Middle frontal gyrus (tissue), 1 donor: ENCODE measurements around the gene NALCN.

Experiments
- DNase-seq: peaks from one replicate; pipeline ENCODE4 v3.0.0-alpha.2; 2015; ENCODE audit warnings: low spot score; ENCODE audit errors: extremely low spot score

Gene NALCN

DNA sequence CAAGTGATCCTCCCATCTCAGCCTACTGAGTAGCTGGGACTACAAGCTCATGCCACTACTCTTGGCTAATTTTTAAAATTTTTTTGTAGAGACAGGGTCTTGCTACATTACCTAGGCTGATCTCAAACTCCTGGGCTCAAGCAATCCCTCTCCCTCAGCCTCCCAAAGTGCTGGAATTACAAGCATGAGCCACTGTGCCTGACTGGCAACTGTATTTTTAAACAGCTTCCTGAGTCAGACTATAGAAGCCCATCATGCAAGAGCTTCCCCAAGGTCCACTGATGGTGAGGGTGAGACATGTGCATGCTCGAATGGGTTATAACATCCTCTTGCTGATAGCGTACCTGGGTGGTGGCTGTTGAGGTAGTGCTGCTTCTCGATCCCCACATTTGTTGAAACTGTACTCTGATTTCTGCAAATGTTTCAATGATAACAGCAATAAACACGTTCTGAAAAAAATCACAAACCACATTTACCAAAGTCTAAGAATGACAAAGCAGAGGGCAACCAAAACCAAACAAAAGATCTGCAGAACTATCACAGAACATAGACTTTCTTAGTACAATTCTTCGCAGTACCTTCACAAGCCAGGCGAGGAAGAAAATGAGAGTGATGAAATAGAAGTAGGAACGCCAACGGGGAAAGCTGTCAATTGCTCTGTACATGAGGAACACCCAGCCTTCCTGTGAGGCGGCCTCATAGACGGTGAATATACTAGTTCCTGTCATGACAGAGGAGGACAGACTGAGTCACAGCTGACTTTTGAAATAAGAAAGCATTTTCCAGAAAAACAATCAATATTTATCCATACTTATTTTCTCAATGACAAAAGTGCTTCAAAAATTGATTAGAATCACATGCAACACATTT lies 124.4 kb downstream of the NALCN start:
- DNase-seq: no peak

DNA sequence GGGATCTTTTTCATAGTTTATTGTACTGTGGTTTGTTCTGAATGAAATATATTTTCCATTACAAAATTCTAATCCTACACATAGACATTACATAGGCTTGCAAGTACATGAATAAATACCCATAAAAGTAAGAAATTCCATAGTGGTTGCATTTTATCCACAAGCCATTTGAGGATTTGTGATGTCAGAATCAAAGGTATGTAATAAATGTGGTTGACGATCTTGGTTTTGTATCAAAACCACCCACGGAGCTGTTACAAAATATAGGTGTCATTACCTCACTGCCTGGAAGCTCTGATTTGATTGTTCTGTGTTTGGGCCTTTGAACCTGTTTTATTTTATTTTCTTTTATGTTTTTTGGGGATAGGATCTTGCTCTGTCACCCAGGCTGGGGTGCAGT lies 125.1 kb downstream of the NALCN start:
- no peak for DNase-seq

DNA sequence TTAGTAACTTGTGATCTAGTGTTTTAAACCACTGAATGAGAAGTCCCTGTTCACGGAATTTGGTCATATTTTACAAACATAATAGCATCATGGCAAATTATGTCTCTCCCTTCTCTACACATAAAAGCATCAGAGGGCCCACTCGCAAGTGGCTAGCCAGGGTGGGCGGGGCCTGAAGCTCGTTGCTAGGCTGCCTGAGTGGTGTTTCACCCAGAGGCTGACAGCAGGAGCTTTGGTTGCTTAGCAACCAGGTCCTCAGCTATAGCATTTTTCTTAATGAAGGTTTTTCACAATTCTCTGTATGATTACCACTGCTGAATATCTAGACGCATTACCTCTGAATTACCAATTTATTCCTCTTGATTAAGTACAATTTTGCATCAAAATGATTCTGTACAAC lies 126.5 kb downstream of the NALCN start:
- peak; percentile 64 for DNase-seq

DNA sequence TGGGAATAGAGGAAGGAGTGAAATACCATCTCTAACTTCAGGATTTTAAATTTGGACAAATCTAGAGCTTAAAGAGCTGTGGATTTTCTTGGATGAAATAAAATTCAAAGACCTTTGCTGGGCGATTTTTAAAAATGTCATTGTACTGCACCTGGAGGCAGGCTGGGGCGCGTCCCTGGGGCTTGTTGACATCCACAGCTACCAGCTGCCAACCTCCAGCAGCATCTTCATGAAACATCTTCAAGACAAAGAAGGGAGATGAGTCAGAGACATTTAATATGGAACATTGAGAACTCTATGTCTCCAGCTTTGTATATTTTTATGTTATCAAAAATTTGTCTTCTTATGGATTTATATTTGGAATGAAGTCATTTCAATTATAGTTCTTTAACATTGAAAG lies 132.5 kb downstream of the NALCN start:
- no peak for DNase-seq

DNA sequence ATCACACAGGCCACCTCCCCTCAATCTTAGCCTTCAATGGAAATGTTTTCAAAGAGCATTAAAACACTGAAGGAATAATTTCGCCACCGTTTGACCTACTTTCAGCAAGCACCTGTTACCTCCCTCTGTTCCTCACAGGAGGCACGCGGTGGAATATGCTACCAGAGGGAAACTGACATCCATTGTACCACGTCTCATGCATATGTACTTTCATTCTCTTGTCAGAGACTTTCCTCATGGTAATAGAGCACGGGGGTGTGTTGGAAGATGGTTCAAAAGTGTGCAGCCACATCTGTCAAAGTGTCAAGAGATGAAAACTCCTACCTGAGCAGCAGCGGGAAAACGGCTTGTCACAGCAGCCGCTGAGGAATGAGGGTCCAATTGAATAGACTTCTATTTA lies 143.4 kb downstream of the NALCN start:
- DNase-seq: no peak

DNA sequence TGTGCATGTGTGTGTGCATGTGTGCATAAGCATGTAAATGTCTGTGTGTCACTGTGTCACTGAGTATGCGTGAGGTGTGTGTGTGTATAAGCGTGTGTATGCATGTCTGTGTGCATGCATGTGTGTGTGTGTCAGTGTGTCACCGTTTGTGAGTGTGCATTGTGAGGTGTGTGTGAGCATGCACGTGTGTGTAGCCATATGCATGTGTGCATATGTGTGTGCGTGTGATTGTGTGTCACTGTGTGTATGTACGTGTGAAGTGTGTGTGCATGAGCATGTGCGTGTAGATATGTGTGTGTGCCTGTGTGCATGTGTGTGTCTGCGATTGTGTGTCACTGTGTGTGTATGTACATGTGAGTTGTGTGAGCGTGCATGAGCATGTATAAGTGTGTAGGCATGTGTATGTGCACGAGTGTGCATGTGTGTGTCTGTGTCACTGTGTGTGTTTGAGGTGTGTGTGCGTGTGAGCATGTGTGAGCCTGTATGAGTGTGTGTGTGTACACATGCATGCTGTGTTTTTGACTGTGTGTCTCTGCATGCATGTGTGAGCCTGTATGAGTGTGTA lies 144.5 kb downstream of the NALCN start:
- DNase-seq: no peak

DNA sequence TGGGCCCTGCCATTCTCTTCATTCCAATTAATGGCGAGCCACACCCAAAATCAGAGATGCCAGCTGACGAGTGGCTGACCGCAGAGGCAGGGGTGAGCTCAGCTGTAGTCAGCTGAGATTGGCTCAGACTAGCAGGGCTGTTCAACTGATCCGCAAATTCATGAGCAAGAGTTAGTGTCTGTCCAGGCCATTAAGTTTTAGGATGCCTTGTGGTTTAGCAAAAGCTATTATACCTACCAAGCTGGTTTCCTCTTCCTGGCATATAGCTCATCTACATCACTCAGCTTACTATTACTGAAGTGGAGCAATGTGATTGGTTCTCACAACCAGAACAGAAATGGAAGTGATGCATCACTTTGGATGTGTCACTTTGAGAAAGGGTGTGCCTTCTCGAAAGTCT lies 148.7 kb downstream of the NALCN start:
- DNase-seq: no peak

DNA sequence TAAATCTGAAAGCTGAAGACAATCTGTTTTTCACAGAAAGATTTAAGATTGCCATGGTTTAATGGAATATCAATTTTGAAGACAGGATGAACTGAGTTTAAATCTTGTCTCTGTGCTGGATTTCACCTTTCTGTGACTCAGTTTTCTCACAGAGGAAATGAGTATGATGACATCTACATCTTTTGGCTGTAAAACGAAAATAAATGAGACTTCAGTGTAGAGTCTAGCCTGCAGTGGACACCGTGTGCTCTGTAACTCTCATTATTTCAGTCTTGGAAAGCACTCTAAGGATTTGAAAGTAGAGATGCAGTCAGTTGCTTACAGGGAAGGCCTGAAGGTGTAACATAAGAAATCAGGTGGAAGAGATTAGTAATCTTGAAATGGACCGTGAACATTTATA lies 150.4 kb downstream of the NALCN start:
- DNase-seq: no peak

DNA sequence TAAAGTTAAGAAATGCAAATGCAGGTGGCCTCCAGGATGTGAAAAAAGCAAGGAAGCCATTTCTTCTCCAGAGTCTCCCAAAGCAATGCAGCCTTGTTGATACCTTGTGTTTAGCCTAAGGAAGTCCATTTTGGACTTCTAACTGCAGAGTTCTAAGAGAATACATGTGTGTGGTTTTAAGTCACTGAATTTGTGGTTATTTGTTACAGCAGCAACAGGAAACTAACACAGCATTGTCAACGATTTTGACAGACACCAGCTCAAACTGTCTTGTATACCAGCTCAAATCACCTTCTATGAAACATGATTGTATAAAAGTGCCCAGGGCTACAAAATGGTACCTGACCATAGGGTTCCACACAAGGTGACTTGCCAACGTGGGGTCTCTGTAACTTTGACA lies 151.4 kb downstream of the NALCN start:
- DNase-seq: no peak

DNA sequence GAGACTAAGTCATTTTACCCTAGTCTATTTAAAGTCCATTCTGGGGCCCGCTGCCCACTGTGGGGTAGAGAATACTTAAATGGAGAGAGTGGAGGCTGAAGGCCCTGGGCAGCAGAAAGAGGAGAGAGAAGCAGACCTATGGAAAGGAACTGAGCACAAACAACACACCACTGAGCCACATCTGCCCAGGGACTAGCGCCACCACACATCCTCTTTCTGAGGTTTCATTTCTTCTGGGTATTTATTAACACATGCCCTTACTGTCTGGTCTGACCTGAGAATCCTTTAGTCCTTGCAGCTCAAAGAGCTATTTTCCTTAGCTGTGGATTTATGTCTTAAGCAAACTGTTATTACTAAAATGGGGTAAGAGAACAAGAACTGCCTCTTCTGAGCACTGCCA lies 154.0 kb downstream of the NALCN start:
- DNase-seq: no peak

DNA sequence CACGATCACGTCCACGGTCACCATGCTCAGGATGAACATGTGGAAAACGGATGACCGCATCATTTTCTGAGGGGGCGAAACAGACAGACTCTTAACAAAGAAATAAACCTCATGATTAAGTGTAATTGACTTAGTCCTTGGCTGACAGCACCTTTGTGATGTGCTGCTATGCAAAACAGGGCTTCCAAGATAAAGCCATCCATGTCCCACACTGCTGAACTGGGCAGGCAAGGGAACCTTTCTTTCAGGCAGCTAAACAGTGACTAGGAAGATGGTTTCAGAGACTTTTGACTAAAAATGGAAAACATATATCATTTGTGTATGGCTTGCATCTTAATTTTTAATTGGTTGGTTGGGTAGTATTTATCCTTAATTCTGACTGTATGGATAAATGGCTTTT lies 157.8 kb downstream of the NALCN start:
- no peak for DNase-seq

DNA sequence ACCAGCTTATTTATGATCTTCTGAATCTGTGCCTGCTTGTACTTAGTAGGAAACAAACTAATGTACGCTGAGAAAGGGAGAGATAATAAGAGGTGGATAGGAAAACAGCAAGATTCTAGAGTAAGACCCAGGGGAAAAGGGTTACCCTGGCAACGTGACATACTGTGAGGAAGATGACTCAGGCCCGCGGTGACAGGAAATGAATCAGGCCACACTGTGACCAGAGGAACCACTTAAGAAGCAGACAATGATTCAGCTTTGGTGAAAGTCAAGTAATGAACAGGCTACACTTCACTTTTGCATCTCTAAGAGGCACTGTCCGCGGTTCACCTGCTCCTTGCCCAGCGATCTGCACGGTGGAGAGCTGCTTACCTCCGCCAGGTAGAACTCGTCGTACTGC lies 158.2 kb downstream of the NALCN start:
- no peak for DNase-seq

DNA sequence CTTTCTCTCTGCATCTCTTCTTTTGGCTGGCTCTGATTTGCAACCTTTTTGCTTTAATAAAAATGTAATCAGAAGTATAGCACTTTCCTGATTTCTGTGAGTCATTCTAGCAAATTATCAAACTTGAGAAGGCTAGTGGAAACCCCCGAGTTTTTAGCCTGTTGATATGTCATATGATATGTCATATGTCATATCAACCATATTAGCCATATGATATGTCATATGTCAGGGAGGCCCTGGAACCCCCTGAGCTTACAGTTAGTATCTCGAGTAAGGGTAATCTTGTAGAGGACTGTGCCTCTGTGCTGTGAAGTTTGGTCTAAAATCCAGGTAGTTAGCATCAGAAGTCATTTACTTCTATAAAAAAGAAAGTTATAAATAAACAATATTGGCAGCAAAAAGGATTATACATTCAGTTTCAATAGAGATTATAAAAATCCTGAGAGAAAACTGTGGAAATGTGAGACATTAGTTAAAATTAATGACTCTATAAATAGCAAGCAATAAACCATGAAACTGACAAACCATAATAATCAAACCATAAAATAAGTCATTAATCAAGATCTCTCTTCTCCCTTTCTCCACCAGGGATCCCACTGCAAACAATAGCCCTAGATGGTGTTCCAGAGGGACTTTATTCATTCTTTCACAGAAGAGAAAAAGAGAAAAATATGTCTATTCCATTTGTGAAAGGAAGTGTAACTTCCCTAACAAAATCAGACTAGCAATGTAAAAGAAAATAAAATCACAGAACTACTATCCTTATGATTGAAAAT lies 167.4 kb downstream of the NALCN start:
- no peak for DNase-seq

DNA sequence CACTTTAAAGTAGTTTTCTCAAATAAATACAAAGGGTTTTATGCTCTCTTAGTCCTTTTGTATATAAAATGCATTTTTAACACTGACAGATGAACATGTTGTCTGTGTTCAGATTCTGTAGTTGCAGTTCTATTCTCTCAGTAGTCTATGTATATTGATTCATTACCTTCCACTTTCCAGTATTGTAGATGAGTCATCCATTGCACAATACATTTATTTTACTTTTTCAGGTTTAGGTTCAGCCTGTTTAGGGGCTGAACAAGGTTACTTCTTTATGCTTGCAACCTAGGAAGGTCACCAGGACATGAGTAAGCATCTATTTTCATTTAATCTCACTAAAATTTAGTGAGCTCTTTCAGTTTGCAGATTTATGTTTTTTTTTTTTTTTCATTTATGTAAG lies 173.6 kb downstream of the NALCN start:
- DNase-seq: no peak

DNA sequence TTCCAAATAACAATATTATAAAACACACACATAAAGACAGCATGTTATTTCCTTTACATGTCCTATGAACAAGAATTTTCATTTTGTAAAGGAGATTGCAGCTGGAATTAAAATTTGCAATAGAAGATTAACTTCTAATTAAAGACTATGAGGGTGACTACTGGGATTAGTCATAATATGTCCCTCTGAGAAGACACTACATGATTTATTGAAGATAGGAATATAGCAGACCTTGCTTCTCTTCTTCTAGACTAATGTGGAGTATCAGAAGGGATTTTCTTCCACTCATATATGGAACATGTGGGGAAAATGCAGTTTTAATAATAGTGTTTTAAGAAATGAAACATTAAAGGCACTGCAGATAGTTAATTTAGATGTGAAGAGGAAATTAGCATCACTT lies 177.8 kb downstream of the NALCN start:
- DNase-seq: no peak

DNA sequence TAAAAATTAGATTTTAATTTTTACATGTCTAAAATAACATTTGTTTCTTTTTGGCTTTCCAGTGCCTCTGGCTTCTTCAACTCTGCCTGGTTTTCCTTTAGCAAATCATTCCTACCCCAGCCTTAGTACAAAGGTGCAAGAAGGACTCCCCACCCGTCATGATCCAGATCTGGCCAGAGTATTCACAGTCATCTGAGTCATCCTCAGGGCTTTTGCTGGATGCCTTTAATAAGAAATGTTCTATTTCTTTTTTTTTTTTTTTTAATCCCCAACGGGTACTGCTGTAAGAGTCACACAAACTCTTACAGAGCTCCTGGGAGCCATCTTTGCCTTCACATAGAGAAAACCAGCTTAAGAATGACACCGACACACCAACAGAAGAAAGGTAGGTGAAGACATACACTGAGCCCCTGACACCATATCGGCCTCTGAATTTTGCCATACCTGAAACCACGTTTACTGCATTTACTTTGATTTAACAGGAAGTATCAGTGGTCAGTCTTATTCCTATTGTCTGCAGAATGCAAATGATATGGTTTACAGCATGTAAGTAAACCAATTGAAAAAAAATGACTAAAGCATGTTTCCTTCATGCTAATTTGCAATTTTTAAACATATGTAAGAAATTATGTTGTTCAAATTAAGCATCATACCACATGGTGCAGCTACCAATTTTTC lies 184.4 kb downstream of the NALCN start:
- no peak for DNase-seq

DNA sequence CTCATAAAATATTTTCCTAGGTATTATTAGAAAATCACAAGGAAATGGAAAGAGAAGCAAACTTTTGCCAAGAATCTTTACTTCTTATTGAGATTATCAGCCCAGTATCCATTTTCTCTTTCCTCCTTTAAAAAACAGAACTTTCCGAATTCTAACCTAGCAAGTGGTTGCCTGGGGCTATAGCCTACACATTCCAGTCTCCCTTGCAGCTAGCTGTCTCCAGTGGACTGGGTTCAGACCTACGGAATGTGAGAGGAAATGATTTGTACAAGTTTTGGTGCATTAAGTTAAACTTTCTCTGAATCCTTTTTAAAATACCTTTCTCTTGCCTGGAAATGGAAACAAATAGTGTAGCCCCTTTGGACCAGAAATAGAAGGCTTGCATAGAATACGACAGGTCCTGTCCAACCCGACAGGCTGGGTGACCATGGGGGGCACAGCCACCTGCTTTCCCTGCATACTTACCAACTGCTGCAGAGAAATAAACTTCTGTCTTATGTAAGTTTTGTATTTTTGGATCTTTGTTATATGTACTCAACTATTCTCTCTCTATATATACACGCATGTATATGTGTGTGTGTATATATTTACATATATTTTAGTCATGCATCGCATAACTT lies 185.9 kb downstream of the NALCN start:
- no peak for DNase-seq

DNA sequence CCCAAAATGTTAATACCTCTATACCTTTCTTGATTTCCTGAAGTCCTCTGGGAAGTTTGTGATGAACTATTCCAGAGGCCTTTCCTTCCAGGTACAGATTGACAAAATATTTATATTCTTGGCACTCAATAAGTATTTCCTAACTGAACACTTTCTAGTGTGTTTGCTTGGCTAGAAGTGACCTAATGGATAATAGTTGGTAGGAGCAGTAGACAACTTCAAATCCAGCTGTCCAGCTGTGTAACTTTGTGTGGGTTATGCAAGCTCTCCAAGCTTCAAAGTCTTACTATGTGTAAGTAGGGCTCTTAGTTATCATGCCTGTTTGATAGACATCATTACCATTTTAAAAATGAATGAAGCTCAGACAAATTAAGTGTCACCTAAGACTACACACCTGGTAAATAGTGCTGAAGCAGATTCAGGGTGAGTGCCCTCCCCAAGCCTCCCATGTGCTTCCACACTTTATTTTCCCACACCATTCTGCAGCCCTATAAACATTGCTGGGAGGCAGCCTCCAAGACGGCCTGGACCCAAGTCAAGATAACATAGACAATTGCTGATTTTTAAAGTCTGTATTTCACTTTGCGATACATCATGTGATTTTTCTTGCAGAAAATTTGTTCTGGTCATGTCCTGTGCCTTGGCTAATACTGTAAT lies 196.6 kb downstream of the NALCN start:
- no peak for DNase-seq

DNA sequence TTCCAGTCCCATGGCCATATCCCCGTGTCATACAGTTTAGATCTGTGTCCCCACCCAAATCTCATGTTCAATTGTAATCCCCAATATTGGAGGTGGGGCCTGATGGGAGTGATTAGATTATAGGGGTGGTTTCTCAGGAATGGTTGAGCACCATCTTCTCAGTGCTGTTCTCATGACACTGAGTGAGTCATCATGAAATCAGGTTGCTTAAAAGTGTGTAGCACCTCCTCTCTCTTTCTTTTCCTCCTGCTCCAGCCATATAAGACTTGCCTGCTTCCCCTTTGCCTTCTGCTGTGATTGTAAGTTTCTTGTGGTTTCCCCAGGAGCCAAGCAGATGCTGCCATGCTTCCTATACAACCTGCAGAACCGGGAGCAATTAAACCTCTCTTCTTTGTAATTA lies 197.8 kb downstream of the NALCN start:
- DNase-seq: no peak

DNA sequence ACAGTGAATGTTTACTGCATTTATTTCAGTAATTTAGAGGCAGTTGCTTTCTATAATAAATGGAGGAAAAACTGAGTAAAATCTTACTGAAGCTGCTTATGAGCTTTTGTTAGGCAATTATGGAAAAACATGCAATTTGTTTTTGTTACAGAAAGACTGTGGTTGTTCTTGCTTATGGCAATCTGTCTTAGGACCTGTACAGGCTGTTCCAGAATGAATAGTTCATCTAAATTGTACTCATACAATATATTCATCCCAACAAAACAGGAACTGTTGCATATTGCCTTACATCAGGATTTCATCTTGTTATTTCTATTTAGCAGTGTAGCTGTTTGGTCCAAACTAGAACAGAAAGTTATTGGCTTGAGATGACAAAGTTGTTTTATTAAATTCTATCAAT lies 199.2 kb downstream of the NALCN start:
- no peak for DNase-seq

DNA sequence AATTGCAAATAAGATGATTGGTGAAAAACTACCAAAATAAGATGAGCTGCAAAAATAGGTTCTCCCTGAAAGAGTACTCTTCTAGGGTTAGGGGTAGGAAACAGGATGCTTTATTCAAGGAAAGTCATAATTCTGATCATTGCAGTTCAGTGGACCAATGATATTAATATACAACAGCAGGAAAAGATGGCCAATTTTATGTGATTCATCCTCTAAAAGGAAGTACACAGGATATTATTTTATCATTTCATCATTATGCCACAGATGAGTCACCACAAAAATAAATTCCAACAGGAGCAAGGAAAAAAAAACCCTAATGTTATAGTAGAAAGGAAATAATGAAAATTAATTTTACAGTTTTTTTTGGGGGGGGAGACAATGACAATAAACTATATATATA lies 205.0 kb downstream of the NALCN start:
- DNase-seq: no peak
